Endodermal cell (in vitro differentiated cells): ENCODE measurements around the gene GLRX3. TPM values are rescaled to one million over a fixed set of nuclear protein-coding genes. Genes with fewer than 3 reads are reported as not detected.

Experiments
- DNase-seq: peaks from one replicate; pipeline ENCODE4 v3.0.0-alpha.2; 2017
- H3K27ac ChIP-seq: 2 replicates; pipeline ENCODE4 v1.5.1; 2013; ENCODE audit warnings: mild to moderate bottlenecking, low read depth, low read length, moderate library complexity
- H3K27me3 ChIP-seq: 2 replicates; pipeline ENCODE4 v1.6.1; 2013; ENCODE audit warnings: mild to moderate bottlenecking, low read length, moderate library complexity; ENCODE audit not compliant: insufficient read depth, control insufficient read depth, poor library complexity, severe bottlenecking
- H3K36me3 ChIP-seq: 2 replicates; pipeline ENCODE4 v1.7.0; 2013; ENCODE audit warnings: mild to moderate bottlenecking, low read length, moderate library complexity; ENCODE audit not compliant: control insufficient read depth, insufficient read depth
- H3K4me1 ChIP-seq: one replicate; pipeline ENCODE4 v1.7.0; 2013; ENCODE audit warnings: low read length; ENCODE audit not compliant: control insufficient read depth, insufficient read depth
- H3K4me3 ChIP-seq: 2 replicates; pipeline ENCODE4 v1.5.1; 2013; ENCODE audit warnings: mild to moderate bottlenecking, low read length, moderate library complexity
- H3K9ac ChIP-seq: 2 replicates; pipeline ENCODE4 v1.6.1; 2013; ENCODE audit warnings: mild to moderate bottlenecking, low read length, moderate library complexity; ENCODE audit not compliant: poor library complexity, severe bottlenecking; ENCODE audit errors: extremely low read depth
- H3K9me3 ChIP-seq: 2 replicates; pipeline ENCODE4 v1.6.1; 2013; ENCODE audit warnings: mild to moderate bottlenecking, low read length, moderate library complexity; ENCODE audit not compliant: control insufficient read depth
- H3K27ac Mint-ChIP-seq: 2 replicates; pipeline ENCODE4 v1.8.0; 2020; ENCODE audit warnings: mixed read lengths
- H3K27me3 Mint-ChIP-seq: 2 replicates; pipeline ENCODE4 v1.8.0; 2021; ENCODE audit warnings: mild to moderate bottlenecking, mixed read lengths; ENCODE audit not compliant: insufficient read depth
- H3K36me3 Mint-ChIP-seq: 2 replicates; pipeline ENCODE4 v1.8.0; 2020; ENCODE audit warnings: low read depth, mixed read lengths
- H3K4me1 Mint-ChIP-seq: 2 replicates; pipeline ENCODE4 v1.8.0; 2020; ENCODE audit warnings: mixed read lengths
- H3K4me3 Mint-ChIP-seq: 2 replicates; pipeline ENCODE4 v1.8.0; 2020; ENCODE audit warnings: mild to moderate bottlenecking, moderate library complexity, mixed read lengths
- H3K9me3 Mint-ChIP-seq: 2 replicates; pipeline ENCODE4 v1.8.0; 2020; ENCODE audit warnings: mild to moderate bottlenecking, mixed read lengths
- CTCF ChIP-seq: fragments of 200-600 bp; sonication (generic); conservative IDR thresholded peaks from 2 replicates; pipeline ENCODE4 v1.5.0; 2021; ENCODE audit warnings: antibody characterized with exemption, mild to moderate bottlenecking
- WGBS, 2 experiments: methylation state at CpG; one replicate each; pipeline versions ENCODE4 v1.1.5 to v1.1.7; 2013; ENCODE audit warnings: missing lambda C conversion rate in 2 of 2, mixed read lengths in 1 of 2; ENCODE audit not compliant: insufficient coverage in 1 of 2, insufficient read length in 1 of 2; 5-methylcytosine and 5-hydroxymethylcytosine counted together
- total RNA-seq, 2 donors: library from RNA; stranded (reverse); fragmentation: NEBNext Ultra II Directional in 1 of 2; extraction: Animal tissue kit (Norgen Biotek cat#: 25700) in 1 of 2; gene quantifications; 2 replicates in 1 of 2; 3 replicates in 1 of 2; pipeline ENCODE4 v1.2.1, GENCODE V29; 2021

The GLRX3 gene
- total RNA-seq, 2 donors from 2014 or later: 119 to 123 TPM

GRCh38 chr10:130206216-130206737, 70.1 kb downstream of the GLRX3 start:
- H3K36me3 ChIP-seq: no peaks in the 10 kb centered on the region
- H3K36me3 Mint-ChIP-seq: no peaks in the 10 kb centered on the region
- no peak overlapping the region for H3K9ac ChIP-seq
- H3K27ac Mint-ChIP-seq: no peak overlapping the region
- H3K4me1 ChIP-seq: no peaks in the 10 kb centered on the region
- H3K27ac ChIP-seq: no peak overlapping the region
- no peaks in the 10 kb centered on the region for H3K27me3 ChIP-seq
- no peak for TF ChIP-seq CTCF
- H3K4me3 Mint-ChIP-seq: no peak overlapping the region
- DNase-seq: no peak
- no peaks in the 10 kb centered on the region for H3K9me3 Mint-ChIP-seq
- H3K4me1 Mint-ChIP-seq: peaks cover 6% of the 10 kb centered on the region
- H3K27me3 Mint-ChIP-seq: peaks cover 1% of the 10 kb centered on the region
- no peaks in the 10 kb centered on the region for H3K9me3 ChIP-seq
- H3K4me3 ChIP-seq: no peak overlapping the region
- 92 to 93% methylated on average over 12 to 14 of the region's 14 CpGs for WGBS, 2 experiments

GRCh38 chr10:130207205-130207604, 71.0 kb downstream of the GLRX3 start:
- DNase-seq: no peak
- H3K27ac Mint-ChIP-seq: no peak overlapping the region
- H3K27me3 ChIP-seq: no peaks in the 10 kb centered on the region
- no peaks in the 10 kb centered on the region for H3K9me3 ChIP-seq
- H3K27me3 Mint-ChIP-seq: no peaks in the 10 kb centered on the region
- H3K9me3 Mint-ChIP-seq: no peaks in the 10 kb centered on the region
- no peak overlapping the region for H3K4me3 ChIP-seq
- H3K4me1 Mint-ChIP-seq: peaks cover 8% of the 10 kb centered on the region
- 49 to 56% methylated on average over 3 of the region's 3 CpGs for WGBS, 2 experiments
- H3K36me3 Mint-ChIP-seq: no peaks in the 10 kb centered on the region
- no peaks in the 10 kb centered on the region for H3K36me3 ChIP-seq
- H3K4me1 ChIP-seq: peaks cover 4% of the 10 kb centered on the region
- H3K27ac ChIP-seq: no peak overlapping the region
- H3K4me3 Mint-ChIP-seq: no peak overlapping the region
- TF ChIP-seq CTCF: no peak
- no peak overlapping the region for H3K9ac ChIP-seq

GRCh38 chr10:130208807-130209206, 72.6 kb downstream of the GLRX3 start:
- no peaks in the 10 kb centered on the region for H3K9me3 Mint-ChIP-seq
- H3K27me3 Mint-ChIP-seq: no peaks in the 10 kb centered on the region
- no peak for TF ChIP-seq CTCF
- Histone ChIP-seq H3K9ac (no peak overlapping the region), H3K36me3 (no peaks in the 10 kb centered on the region), H3K27ac (no peak overlapping the region), H3K4me3 (no peak overlapping the region), H3K27me3 (no peaks in the 10 kb centered on the region), H3K9me3 (no peaks in the 10 kb centered on the region), H3K4me1 (peaks cover 4% of the 10 kb centered on the region)
- no peak overlapping the region for H3K4me3 Mint-ChIP-seq
- peaks cover 10% of the 10 kb centered on the region for H3K4me1 Mint-ChIP-seq
- no peak overlapping the region for H3K27ac Mint-ChIP-seq
- H3K36me3 Mint-ChIP-seq: no peaks in the 10 kb centered on the region
- 50 to 56% methylated on average over 2 to 3 of the region's 3 CpGs for WGBS, 2 experiments
- no peak for DNase-seq
